Right kidney (tissue), 1 donor: ENCODE results near the gene GNG12.
A peak's percentile ranks its signal among the peaks of the same experiment; 100 is the strongest.

Source experiments
- DNase-seq: peaks from one replicate; pipeline ENCODE4 v3.0.0-alpha.2; 2016

The GNG12 gene

GRCh38 chr1:67705735-67706453 lies 127.4 kb downstream of the GNG12 start:
- DNase-seq: no peak

- no peak for DNase-seq
Measured at GRCh38 chr1:67704351-67704750, 128.9 kb downstream of the GNG12 start.

GRCh38 chr1:67701876-67702275 lies 131.4 kb downstream of the GNG12 start:
- no peak for DNase-seq

- no peak for DNase-seq
Measured at GRCh38 chr1:67700692-67701410, 132.4 kb downstream of the GNG12 start.

GRCh38 chr1:67700220-67700619 lies 133.0 kb downstream of the GNG12 start:
- DNase-seq: no peak

GRCh38 chr1:67696708-67697107 lies 136.6 kb downstream of the GNG12 start:
- DNase-seq: no peak

- no peak for DNase-seq
Measured at GRCh38 chr1:67695963-67696362, 137.3 kb downstream of the GNG12 start.

- DNase-seq: no peak
Measured at GRCh38 chr1:67691712-67692111, 141.6 kb downstream of the GNG12 start.

- DNase-seq: no peak
Measured at GRCh38 chr1:67690411-67690810, 142.9 kb downstream of the GNG12 start.

- DNase-seq: no peak
Measured at GRCh38 chr1:67690018-67690363, 143.3 kb downstream of the GNG12 start.

- no peak for DNase-seq
Measured at GRCh38 chr1:67689267-67690017, 143.8 kb downstream of the GNG12 start.

GRCh38 chr1:67688526-67689219 lies 144.6 kb downstream of the GNG12 start:
- no peak for DNase-seq

GRCh38 chr1:67687649-67688048 lies 145.6 kb downstream of the GNG12 start:
- DNase-seq: no peak

- DNase-seq: no peak
Measured at GRCh38 chr1:67687198-67687545, 146.1 kb downstream of the GNG12 start.

GRCh38 chr1:67686267-67687197 lies 146.7 kb downstream of the GNG12 start:
- peak; percentile 81 for DNase-seq

- no peak for DNase-seq
Measured at GRCh38 chr1:67685558-67686266, 147.6 kb downstream of the GNG12 start.

GRCh38 chr1:67685067-67685557 lies 148.2 kb downstream of the GNG12 start, which contains the start of gene GADD45A:
Gene GADD45A (plus strand): TSS chr1:67685201. CDS start chr1:67685495, 294 bp downstream.
- DNase-seq: peak; percentile 95

GRCh38 chr1:67684526-67685066 lies 148.7 kb downstream of the GNG12 start:
- DNase-seq: peak; percentile 68

GRCh38 chr1:67683766-67684525 lies 149.3 kb downstream of the GNG12 start:
- no peak for DNase-seq

GRCh38 chr1:67683316-67683715 lies 150.0 kb downstream of the GNG12 start:
- DNase-seq: no peak
